Panc1 (cell line): ENCODE results near the gene FTSJ3.

Experiments
- CTCF ChIP-seq: fragments of 450-650 bp; IDR thresholded peaks from 2 replicates; pipeline ENCODE4 v1.5.1; 2017; ENCODE audit warnings: mild to moderate bottlenecking
- POLR2AphosphoS5 ChIP-seq: IDR thresholded peaks from 2 replicates; pipeline ENCODE4 v1.6.1; 2012; ENCODE audit warnings: mild to moderate bottlenecking, low read depth, low read length, moderate library complexity

- TF ChIP-seq CTCF (no peak), POLR2AphosphoS5 (no peak)
Observed at GRCh38 chr17:63832455-63832854, 5.0 kb upstream of the FTSJ3 start.
